PFSK-1 (cell line): Measurements from ENCODE around the gene PLXND1.

Experiments used
- FOXP2 ChIP-seq: optimal IDR thresholded peaks from 2 replicates; pipeline ENCODE3; 2011; ENCODE audit warnings: borderline replicate concordance, control low read depth, inconsistent platforms; ENCODE audit not compliant: insufficient read depth; ENCODE audit errors: extremely low read length, extremely low read depth
- POLR2AphosphoS5 ChIP-seq: IDR thresholded peaks from 2 replicates; pipeline ENCODE4 v1.6.1; 2012; ENCODE audit warnings: low read depth, mild to moderate bottlenecking, control low read depth, low read length, moderate library complexity
- SIN3A ChIP-seq: IDR thresholded peaks from 2 replicates; pipeline ENCODE4 v1.6.1; 2012; ENCODE audit warnings: mild to moderate bottlenecking, low read length, moderate library complexity, borderline replicate concordance; ENCODE audit not compliant: insufficient read depth
- TAF1 ChIP-seq: IDR thresholded peaks from 2 replicates; pipeline ENCODE4 v1.6.1; 2012; ENCODE audit warnings: low read length, control low read depth, borderline replicate concordance; ENCODE audit not compliant: insufficient read depth
- TF ChIP-seq, protein P1 (sequence below), 2 experiments: IDR thresholded peaks; 2 replicates each; pipeline versions ENCODE4 v1.6.1 to v1.8.0; 2011 to 2012; ENCODE audit warnings: low read depth in 2 of 2, low read length in 2 of 2, control low read depth in 1 of 2, inconsistent platforms in 1 of 2, mild to moderate bottlenecking in 1 of 2, moderate library complexity in 1 of 2; ENCODE audit not compliant: insufficient read depth in 1 of 2

The PLXND1 gene

DNA sequence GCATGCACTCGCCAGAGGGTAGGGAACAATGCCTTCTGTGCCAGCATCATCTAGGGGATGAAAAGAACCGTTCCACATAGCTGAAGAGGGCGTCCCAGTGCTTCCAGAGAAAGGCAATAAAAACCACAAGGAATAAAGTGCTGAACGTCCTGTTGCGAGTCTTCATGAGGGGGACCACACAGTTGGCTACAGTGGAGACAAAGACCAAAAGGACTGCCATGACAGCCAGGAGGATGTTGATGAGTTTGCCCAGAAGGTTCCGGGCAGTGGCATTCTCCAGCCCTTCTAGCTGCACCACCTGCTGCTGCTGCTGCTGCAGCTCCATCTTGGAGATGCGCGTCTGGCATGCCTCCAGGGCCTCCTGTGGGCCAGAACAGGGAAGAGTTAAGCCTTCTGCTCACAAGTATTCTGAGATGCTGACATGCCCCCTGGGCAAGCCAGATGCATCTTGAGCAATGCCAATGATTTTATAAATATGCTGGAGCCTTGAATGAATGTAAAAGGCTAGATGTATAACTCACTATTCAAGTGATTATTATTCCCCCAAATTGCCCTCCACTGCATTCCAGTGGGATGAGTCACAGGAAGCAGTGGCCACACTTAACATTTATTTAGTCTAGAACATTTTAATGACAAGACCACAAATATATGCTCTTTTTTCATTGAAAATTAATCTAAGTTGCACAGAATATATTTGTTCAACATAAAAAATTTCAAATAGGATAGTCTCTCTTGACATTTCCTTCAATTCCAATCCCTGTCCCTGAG lies 45.1 kb upstream of the PLXND1 start:
- TF ChIP-seq TAF1 (no peak), FOXP2 (no peak), POLR2AphosphoS5 (no peak), SIN3A (no peak)

DNA sequence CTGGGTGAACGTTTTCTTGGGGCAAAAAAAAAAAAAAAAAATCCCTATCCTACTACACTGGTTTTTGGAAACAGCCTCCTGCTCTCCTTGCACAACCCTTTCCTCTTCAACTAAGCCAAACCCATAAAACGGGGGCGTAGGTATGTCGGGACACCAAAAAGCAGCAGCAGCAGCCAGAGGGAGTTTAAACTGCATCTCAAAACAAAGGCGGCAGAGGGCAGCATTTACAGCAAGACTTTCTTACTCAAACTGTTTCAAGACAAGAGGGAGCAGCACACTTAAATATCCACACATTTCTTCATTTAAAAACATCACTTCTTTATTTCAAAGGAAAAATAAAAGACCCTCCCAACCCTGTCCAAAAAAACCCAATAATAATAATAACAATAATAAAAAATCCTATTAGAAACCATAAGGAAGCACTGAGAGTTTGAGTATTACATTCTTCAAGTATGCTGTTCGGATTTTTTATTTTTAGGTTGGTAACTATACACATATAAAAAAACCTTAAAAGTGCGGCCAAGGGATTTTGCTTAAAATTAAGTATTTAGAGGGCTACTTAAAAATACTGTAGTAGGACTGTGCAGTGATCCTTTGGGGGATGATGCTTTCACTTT lies 43.9 kb upstream of the PLXND1 start:
- TF ChIP-seq, protein P1, sequence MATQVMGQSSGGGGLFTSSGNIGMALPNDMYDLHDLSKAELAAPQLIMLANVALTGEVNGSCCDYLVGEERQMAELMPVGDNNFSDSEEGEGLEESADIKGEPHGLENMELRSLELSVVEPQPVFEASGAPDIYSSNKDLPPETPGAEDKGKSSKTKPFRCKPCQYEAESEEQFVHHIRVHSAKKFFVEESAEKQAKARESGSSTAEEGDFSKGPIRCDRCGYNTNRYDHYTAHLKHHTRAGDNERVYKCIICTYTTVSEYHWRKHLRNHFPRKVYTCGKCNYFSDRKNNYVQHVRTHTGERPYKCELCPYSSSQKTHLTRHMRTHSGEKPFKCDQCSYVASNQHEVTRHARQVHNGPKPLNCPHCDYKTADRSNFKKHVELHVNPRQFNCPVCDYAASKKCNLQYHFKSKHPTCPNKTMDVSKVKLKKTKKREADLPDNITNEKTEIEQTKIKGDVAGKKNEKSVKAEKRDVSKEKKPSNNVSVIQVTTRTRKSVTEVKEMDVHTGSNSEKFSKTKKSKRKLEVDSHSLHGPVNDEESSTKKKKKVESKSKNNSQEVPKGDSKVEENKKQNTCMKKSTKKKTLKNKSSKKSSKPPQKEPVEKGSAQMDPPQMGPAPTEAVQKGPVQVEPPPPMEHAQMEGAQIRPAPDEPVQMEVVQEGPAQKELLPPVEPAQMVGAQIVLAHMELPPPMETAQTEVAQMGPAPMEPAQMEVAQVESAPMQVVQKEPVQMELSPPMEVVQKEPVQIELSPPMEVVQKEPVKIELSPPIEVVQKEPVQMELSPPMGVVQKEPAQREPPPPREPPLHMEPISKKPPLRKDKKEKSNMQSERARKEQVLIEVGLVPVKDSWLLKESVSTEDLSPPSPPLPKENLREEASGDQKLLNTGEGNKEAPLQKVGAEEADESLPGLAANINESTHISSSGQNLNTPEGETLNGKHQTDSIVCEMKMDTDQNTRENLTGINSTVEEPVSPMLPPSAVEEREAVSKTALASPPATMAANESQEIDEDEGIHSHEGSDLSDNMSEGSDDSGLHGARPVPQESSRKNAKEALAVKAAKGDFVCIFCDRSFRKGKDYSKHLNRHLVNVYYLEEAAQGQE (IDR thresholded peaks at IDR 0.05; ENCODE audit: insufficient read depth in 1 of 2, low read depth in 2 of 2, low read length in 2 of 2), result no peak
- TF ChIP-seq FOXP2 (no peak), TAF1 (no peak), POLR2AphosphoS5 (no peak), SIN3A (no peak)

DNA sequence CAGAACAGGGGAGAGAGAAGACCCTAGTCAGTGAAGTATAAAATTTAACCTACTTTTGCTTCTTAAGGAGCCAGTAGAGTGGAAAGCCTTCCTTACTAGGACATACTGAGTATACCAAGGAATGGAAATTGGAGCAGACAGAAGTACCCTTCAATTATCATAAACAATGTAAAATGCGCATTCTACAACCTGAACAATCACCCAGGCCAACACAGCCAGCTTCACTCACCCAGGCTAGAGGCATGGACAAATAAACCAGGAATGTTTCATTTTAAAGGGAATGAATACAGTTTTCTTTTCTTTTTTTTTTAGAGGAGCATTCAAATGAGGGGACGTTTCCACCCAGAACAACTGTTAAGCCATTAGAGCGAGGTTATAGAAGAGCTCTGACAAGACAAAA lies 41.9 kb upstream of the PLXND1 start:
- no peak for TF ChIP-seq POLR2AphosphoS5
- no peak for TF ChIP-seq FOXP2
- TF ChIP-seq TAF1, result no peak
- TF ChIP-seq, protein P1 (IDR thresholded peaks at IDR 0.05; ENCODE audit: insufficient read depth in 1 of 2, low read depth in 2 of 2, low read length in 2 of 2), result no peak
- TF ChIP-seq SIN3A, result no peak

DNA sequence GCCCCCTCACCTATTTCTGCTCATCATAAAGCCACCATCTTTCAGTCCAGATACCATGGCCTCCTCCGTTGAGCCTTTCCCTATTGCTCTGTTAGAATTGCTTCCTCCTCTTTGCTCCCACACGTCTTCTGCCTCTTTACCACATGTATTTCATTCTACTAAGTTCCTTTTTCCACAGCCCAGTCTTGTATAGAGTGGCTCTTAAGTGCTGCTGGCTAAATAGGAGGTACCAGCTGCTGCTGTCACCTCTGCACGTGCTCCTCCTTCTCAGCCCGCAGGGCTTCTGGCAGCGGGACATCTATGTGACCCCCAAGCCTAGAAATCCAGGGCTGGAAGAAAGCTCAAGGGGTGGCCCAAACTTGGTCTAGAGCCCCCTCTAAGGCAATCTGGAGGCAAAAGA lies 38.8 kb upstream of the PLXND1 start:
- TF ChIP-seq FOXP2 (no peak), SIN3A (no peak), POLR2AphosphoS5 (no peak), TAF1 (no peak)
- TF ChIP-seq, protein P1 (IDR thresholded peaks at IDR 0.05; ENCODE audit: insufficient read depth in 1 of 2, low read depth in 2 of 2, low read length in 2 of 2), result no peak

DNA sequence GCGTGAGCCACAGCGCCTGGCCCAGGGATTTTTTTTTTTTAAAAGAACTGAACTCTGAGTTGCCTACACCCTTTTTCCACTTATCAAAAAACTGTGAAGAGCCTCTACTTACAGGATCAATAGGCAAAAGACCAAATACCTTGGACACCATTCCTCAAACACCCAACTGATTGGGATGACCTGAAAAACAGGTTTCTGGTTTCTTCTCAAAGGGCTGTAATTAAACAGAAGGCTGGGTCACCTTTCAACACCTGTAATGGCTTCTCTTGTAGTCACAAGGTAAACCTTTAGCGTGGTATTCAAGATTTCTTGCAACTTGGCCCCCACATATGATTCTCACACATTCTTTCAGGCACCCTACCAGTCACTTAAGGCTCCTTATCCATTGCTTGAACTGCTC lies 38.4 kb upstream of the PLXND1 start:
- TF ChIP-seq TAF1 (no peak), POLR2AphosphoS5 (no peak), FOXP2 (no peak), SIN3A (no peak)
- TF ChIP-seq, protein P1 (IDR thresholded peaks at IDR 0.05; ENCODE audit: insufficient read depth in 1 of 2, low read depth in 2 of 2, low read length in 2 of 2), result no peak
